Measurements from ENCODE around the gene GJB5.

GRCh38 chr1:34780528-34780927 is 25.7 kb downstream of the GJB5 start:
- TF ChIP-seq, protein P1, sequence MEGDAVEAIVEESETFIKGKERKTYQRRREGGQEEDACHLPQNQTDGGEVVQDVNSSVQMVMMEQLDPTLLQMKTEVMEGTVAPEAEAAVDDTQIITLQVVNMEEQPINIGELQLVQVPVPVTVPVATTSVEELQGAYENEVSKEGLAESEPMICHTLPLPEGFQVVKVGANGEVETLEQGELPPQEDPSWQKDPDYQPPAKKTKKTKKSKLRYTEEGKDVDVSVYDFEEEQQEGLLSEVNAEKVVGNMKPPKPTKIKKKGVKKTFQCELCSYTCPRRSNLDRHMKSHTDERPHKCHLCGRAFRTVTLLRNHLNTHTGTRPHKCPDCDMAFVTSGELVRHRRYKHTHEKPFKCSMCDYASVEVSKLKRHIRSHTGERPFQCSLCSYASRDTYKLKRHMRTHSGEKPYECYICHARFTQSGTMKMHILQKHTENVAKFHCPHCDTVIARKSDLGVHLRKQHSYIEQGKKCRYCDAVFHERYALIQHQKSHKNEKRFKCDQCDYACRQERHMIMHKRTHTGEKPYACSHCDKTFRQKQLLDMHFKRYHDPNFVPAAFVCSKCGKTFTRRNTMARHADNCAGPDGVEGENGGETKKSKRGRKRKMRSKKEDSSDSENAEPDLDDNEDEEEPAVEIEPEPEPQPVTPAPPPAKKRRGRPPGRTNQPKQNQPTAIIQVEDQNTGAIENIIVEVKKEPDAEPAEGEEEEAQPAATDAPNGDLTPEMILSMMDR (IDR thresholded peaks at IDR 0.05 in 2 of 3, conservative IDR thresholded peaks at IDR 0.05 in 1 of 3; ENCODE audit: control insufficient read depth in 2 of 3, extremely low read depth in 1 of 3, insufficient read depth in 1 of 3, low read depth in 3 of 3, low read length in 3 of 3) = no peak
- TF ChIP-seq, protein P2, sequence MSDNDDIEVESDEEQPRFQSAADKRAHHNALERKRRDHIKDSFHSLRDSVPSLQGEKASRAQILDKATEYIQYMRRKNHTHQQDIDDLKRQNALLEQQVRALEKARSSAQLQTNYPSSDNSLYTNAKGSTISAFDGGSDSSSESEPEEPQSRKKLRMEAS (IDR thresholded peaks at IDR 0.05; ENCODE audit: low read depth, low read length) = no peak
- TF ChIP-seq POLR2AphosphoS5 (IDR thresholded peaks at IDR 0.05; ENCODE audit: low read length) (no peak), JUND (IDR thresholded peaks at IDR 0.05; ENCODE audit: low read depth, low read length) (no peak), SP1 (IDR thresholded peaks at IDR 0.05; ENCODE audit: low read depth, low read length) (no peak), NFYB (IDR thresholded peaks at IDR 0.05; ENCODE audit: insufficient read depth, low read depth, low read length) (no peak), GABPA (IDR thresholded peaks at IDR 0.05; ENCODE audit: low read depth) (no peak), NR2C2 (IDR thresholded peaks at IDR 0.05; ENCODE audit: borderline replicate concordance, control insufficient read depth, insufficient read length, low read depth) (no peak), CREB1 (IDR thresholded peaks at IDR 0.05; ENCODE audit: low read depth) (no peak), FOXK2 (IDR thresholded peaks at IDR 0.05) (no peak)
- TF ChIP-seq, protein P3, sequence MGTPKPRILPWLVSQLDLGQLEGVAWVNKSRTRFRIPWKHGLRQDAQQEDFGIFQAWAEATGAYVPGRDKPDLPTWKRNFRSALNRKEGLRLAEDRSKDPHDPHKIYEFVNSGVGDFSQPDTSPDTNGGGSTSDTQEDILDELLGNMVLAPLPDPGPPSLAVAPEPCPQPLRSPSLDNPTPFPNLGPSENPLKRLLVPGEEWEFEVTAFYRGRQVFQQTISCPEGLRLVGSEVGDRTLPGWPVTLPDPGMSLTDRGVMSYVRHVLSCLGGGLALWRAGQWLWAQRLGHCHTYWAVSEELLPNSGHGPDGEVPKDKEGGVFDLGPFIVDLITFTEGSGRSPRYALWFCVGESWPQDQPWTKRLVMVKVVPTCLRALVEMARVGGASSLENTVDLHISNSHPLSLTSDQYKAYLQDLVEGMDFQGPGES (IDR thresholded peaks at IDR 0.05) = no peak
- TF ChIP-seq, protein P4, sequence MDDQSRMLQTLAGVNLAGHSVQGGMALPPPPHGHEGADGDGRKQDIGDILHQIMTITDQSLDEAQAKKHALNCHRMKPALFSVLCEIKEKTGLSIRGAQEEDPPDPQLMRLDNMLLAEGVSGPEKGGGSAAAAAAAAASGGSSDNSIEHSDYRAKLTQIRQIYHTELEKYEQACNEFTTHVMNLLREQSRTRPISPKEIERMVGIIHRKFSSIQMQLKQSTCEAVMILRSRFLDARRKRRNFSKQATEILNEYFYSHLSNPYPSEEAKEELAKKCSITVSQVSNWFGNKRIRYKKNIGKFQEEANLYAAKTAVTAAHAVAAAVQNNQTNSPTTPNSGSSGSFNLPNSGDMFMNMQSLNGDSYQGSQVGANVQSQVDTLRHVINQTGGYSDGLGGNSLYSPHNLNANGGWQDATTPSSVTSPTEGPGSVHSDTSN (IDR thresholded peaks at IDR 0.05; ENCODE audit: insufficient replicate concordance, low read depth, low read length) = no peak

All from GM12878 (cell line).